Activated CD8-positive, alpha-beta T cell treated with anti-CD3 and anti-CD28 coated beads for 36 hours (primary cell): Measurements from ENCODE around the gene AGR2. TPM values are rescaled to one million over a fixed set of nuclear protein-coding genes. Genes with fewer than 3 reads are reported as not detected.

Experiments
- ATAC-seq: fragments of 200-7000 bp; cut with Tn5 transposase; one replicate; pipeline ENCODE4 v1.10.0; 2021; ENCODE audit warnings: mild to moderate bottlenecking, moderate library complexity
- CTCF ChIA-PET: fragments of 350-600 bp; sonication (Branson Sonifier 250); formaldehyde crosslinking; loops from one replicate; lab custom pipeline; 2021; ENCODE audit warnings: antibody characterized with exemption; lab: Charles Lee
- POLR2A ChIA-PET: fragments of 350-600 bp; sonication (Branson Sonifier 250); formaldehyde crosslinking; loops from one replicate; lab custom pipeline; 2021; ENCODE audit warnings: antibody characterized with exemption; lab: Charles Lee
- DNase-seq: peaks from one replicate; pipeline ENCODE4 v3.0.0-alpha.2; 2020
- H3K27ac Mint-ChIP-seq: one replicate; pipeline ENCODE4 v1.8.0; 2021; ENCODE audit warnings: mild to moderate bottlenecking, mixed read lengths
- H3K27me3 Mint-ChIP-seq: one replicate; pipeline ENCODE4 v1.8.0; 2021; ENCODE audit warnings: mixed read lengths
- H3K36me3 Mint-ChIP-seq: one replicate; pipeline ENCODE4 v1.8.0; 2021; ENCODE audit warnings: low read depth, mixed read lengths
- H3K4me1 Mint-ChIP-seq: one replicate; pipeline ENCODE4 v1.8.0; 2021; ENCODE audit warnings: low read depth, mixed read lengths
- H3K4me3 Mint-ChIP-seq: one replicate; pipeline ENCODE4 v1.8.0; 2021; ENCODE audit warnings: mild to moderate bottlenecking, moderate library complexity, mixed read lengths
- H3K9me3 Mint-ChIP-seq: one replicate; pipeline ENCODE4 v1.8.0; 2021; ENCODE audit warnings: mixed read lengths
- CTCF ChIP-seq: fragments of 200-600 bp; IDR thresholded peaks from one replicate; pipeline ENCODE4 v1.8.0; 2022; ENCODE audit warnings: antibody characterized with exemption, mild to moderate bottlenecking
- intact Hi-C: fragments of 100-400 bp; cut with micrococcal nuclease; formaldehyde crosslinking; loops from one replicate; pipeline ENCODE4 v1.10.0; 2022
- total RNA-seq, 2 experiments: library from RNA; stranded (reverse); gene quantifications; one replicate each; pipeline ENCODE4 v1.2.3, GENCODE V29; 2021

AGR2 gene
- total RNA-seq, 2 experiments from 2014 or later = not detected

GRCh38 chr7:16839646-16840045 is 34.8 kb upstream of the AGR2 start:
- no peaks in the 10 kb centered on the region for H3K36me3 Mint-ChIP-seq
- ChIA-PET CTCF (interaction anchor here (0.9 to 1.6 kb wide), 3 partner anchors 39 to 79 kb away, joined by 3 read pairs; no protein-coding TSS in a partner anchor), POLR2A (no interaction called here)
- intact Hi-C loops = no loop called here
- no peak overlapping the region for H3K4me3 Mint-ChIP-seq
- ATAC-seq (no peak), DNase-seq (no peak)
- H3K9me3 Mint-ChIP-seq = no peaks in the 10 kb centered on the region
- TF ChIP-seq CTCF = no peak
- H3K27me3 Mint-ChIP-seq = no peaks in the 10 kb centered on the region
- no peak overlapping the region for H3K27ac Mint-ChIP-seq
- no peaks in the 10 kb centered on the region for H3K4me1 Mint-ChIP-seq

- intact Hi-C loops = no loop called here
- DNase-seq (no peak), ATAC-seq (no peak)
- no peak overlapping the region for H3K27ac Mint-ChIP-seq
- no peaks in the 10 kb centered on the region for H3K36me3 Mint-ChIP-seq
- ChIA-PET POLR2A (no interaction called here), CTCF (interaction anchor here (0.9 to 1.4 kb wide), 2 partner anchors 38 to 80 kb away, joined by 3 read pairs; no protein-coding TSS in a partner anchor)
- no peak overlapping the region for H3K4me3 Mint-ChIP-seq
- no peaks in the 10 kb centered on the region for H3K9me3 Mint-ChIP-seq
- no peak for TF ChIP-seq CTCF
- H3K4me1 Mint-ChIP-seq = no peaks in the 10 kb centered on the region
- no peaks in the 10 kb centered on the region for H3K27me3 Mint-ChIP-seq
Measured at GRCh38 chr7:16838891-16839290, 34.1 kb upstream of the AGR2 start.

- TF ChIP-seq CTCF = no peak
- CTCF ChIA-PET = interaction anchor here (1.4 kb wide), 1 partner anchor 38 kb away, joined by 3 read pairs; no protein-coding TSS in a partner anchor
- Mint-ChIP-seq H3K4me1 (no peaks in the 10 kb centered on the region), H3K27ac (no peak overlapping the region), H3K9me3 (no peaks in the 10 kb centered on the region), H3K27me3 (no peaks in the 10 kb centered on the region), H3K36me3 (no peaks in the 10 kb centered on the region), H3K4me3 (no peak overlapping the region)
- POLR2A ChIA-PET = no interaction called here
- intact Hi-C loops = no loop called here
- DNase-seq (no peak), ATAC-seq (no peak)
Measured at GRCh38 chr7:16838386-16838785, 33.6 kb upstream of the AGR2 start.

GRCh38 chr7:16836481-16836880 is 31.7 kb upstream of the AGR2 start:
- Mint-ChIP-seq H3K4me3 (no peak overlapping the region), H3K36me3 (no peaks in the 10 kb centered on the region), H3K27ac (no peak overlapping the region), H3K4me1 (no peaks in the 10 kb centered on the region), H3K27me3 (no peaks in the 10 kb centered on the region), H3K9me3 (no peaks in the 10 kb centered on the region)
- intact Hi-C loops = no loop called here
- TF ChIP-seq CTCF = no peak
- POLR2A ChIA-PET = no interaction called here
- DNase-seq = no peak
- CTCF ChIA-PET = no interaction called here
- ATAC-seq = no peak

GRCh38 chr7:16833373-16833772 is 28.6 kb upstream of the AGR2 start:
- no peak for TF ChIP-seq CTCF
- H3K9me3 Mint-ChIP-seq = peaks cover 2% of the 10 kb centered on the region
- intact Hi-C loops = no loop called here
- no peak overlapping the region for H3K27ac Mint-ChIP-seq
- H3K4me1 Mint-ChIP-seq = no peaks in the 10 kb centered on the region
- H3K4me3 Mint-ChIP-seq = no peak overlapping the region
- no peaks in the 10 kb centered on the region for H3K36me3 Mint-ChIP-seq
- ATAC-seq = no peak
- ChIA-PET POLR2A (no interaction called here), CTCF (no interaction called here)
- peaks cover 1% of the 10 kb centered on the region for H3K27me3 Mint-ChIP-seq
- DNase-seq = no peak
